Testis (tissue), 2 donors: Measurements from ENCODE around the gene ERG28.

Experiments
- CTCF ChIP-seq, 3 experiments: fragments of 450-650 bp in 2 of 3; fragments of 200-600 bp in 1 of 3; sonication (generic) in 1 of 3; IDR thresholded peaks; one replicate each; pipeline ENCODE4 v1.5.1; 2016 to 2019; ENCODE audit warnings: antibody characterized with exemption in 3 of 3, mild to moderate bottlenecking in 2 of 3, moderate library complexity in 1 of 3
- POLR2A ChIP-seq: fragments of 450-650 bp; IDR thresholded peaks from one replicate; pipeline ENCODE4 v1.6.1; 2017; ENCODE audit warnings: antibody characterized with exemption, mild to moderate bottlenecking, moderate library complexity

GRCh38 chr14:75700295-75700694 is 39.6 kb upstream of the ERG28 start:
- no peak for TF ChIP-seq CTCF (IDR thresholded peaks at IDR 0.05)
- TF ChIP-seq POLR2A = no peak
